ENCODE data around the gene COL6A2.

- TF ChIP-seq POLR2AphosphoS5 (IDR thresholded peaks at IDR 0.05) = no peak
- no peak for TF ChIP-seq POLR2A (IDR thresholded peaks at IDR 0.05)
- TF ChIP-seq CTCF (IDR thresholded peaks at IDR 0.05 in 8 of 11, conservative IDR thresholded peaks at IDR 0.05 in 3 of 11) = no peak
Measured at GRCh38 chr21:46064870-46065214, 33.1 kb upstream of the COL6A2 start.

Data from spleen (tissue), 7 donors.